GM12878 (cell line): ENCODE measurements around the gene METTL16. TPM values are rescaled to one million over a fixed set of nuclear protein-coding genes. Genes with fewer than 3 reads are reported as not detected.

Source experiments
- ATAC-seq: fragments of 200-7000 bp; cut with Tn5 transposase; 3 replicates; pipeline ENCODE4 v1.9.1; 2020; ENCODE audit warnings: mild to moderate bottlenecking, moderate library complexity
- BruUV-seq: library from RNA; stranded (reverse); fragments of 400-500 nt; replicated peaks from 2 replicates; lab custom pipeline; 2021; lab: Mats Ljungman, UMichigan
- CTCF ChIA-PET: fragments of 300-600 bp; sonication (Branson Sonifier 250); formaldehyde crosslinking; extraction: SDS; loops from one replicate; lab custom pipeline; 2021; ENCODE audit warnings: inconsistent platforms; lab: Yijun Ruan, JAX
- POLR2A ChIA-PET: fragments of 350-600 bp; formaldehyde crosslinking; extraction: SDS; loops from one replicate; lab custom pipeline; 2021; ENCODE audit warnings: inconsistent platforms; lab: Charles Lee
- RAD21 ChIA-PET: fragments of 300-600 bp; sonication (Branson Sonifier 250); formaldehyde crosslinking; loops from one replicate; lab custom pipeline; 2023; ENCODE audit warnings: antibody characterized with exemption; ENCODE audit not compliant: unreplicated experiment; lab: Charles Lee
- SMC1A ChIA-PET: fragments of 300-600 bp; sonication (Branson Sonifier 250); formaldehyde crosslinking; loops from one replicate; lab custom pipeline; 2023; ENCODE audit not compliant: unreplicated experiment, uncharacterized antibody; lab: Charles Lee
- DNase-seq: peaks from one replicate; pipeline ENCODE4 v3.0.0-alpha.2; 2011; ENCODE audit warnings: low read depth, low spot score
- FAIRE-seq: peaks from 3 replicates; lab custom pipeline; 2011; peaks lifted over from hg19 to GRCh38; lab: Jason Lieb, UNC
- H2AFZ ChIP-seq: 2 replicates; pipeline ENCODE4 v1.6.0; 2011; ENCODE audit warnings: low read depth, low read length, control low read depth; ENCODE audit not compliant: control insufficient read depth
- H3K27ac ChIP-seq: 2 replicates; pipeline ENCODE4 v1.5.1; 2011; ENCODE audit warnings: control low read depth; ENCODE audit not compliant: control insufficient read depth, insufficient read depth
- H3K27me3 ChIP-seq, 2 experiments: replicated peaks in 1 of 2; 2 replicates each; pipeline versions ENCODE4 v1.6.0 to v1.6.1; 2011; ENCODE audit warnings: low read length in 1 of 2; ENCODE audit not compliant: control insufficient read depth in 2 of 2, insufficient read depth in 2 of 2
- H3K36me3 ChIP-seq, 2 experiments: 2 replicates each; pipeline ENCODE4 v1.5.1; 2011; ENCODE audit warnings: low read length in 1 of 2; ENCODE audit not compliant: control insufficient read depth in 2 of 2, insufficient read depth in 2 of 2
- H3K4me1 ChIP-seq: 2 replicates; pipeline ENCODE4 v1.6.1; 2011; ENCODE audit warnings: mild to moderate bottlenecking, low read length, moderate library complexity, mixed read lengths; ENCODE audit not compliant: control insufficient read depth, insufficient read depth
- H3K4me2 ChIP-seq: 2 replicates; pipeline ENCODE4 v1.6.0; 2011; ENCODE audit warnings: control low read depth; ENCODE audit not compliant: control insufficient read depth, insufficient read depth
- H3K4me3 ChIP-seq: fragments of 200-600 bp; sonication (generic); 2 replicates; pipeline ENCODE4 v1.5.1; 2016
- H3K79me2 ChIP-seq: 2 replicates; pipeline ENCODE4 v1.6.0; 2011; ENCODE audit warnings: low read length; ENCODE audit not compliant: control insufficient read depth, insufficient read depth
- H3K9ac ChIP-seq: 2 replicates; pipeline ENCODE4 v1.8.0; 2011; ENCODE audit warnings: low read length, control low read depth, mixed read lengths; ENCODE audit not compliant: control insufficient read depth, insufficient read depth
- H3K9me3 ChIP-seq: replicated peaks from 3 replicates; pipeline ENCODE4 v1.5.1; 2011; ENCODE audit warnings: mild to moderate bottlenecking, low read length; ENCODE audit not compliant: control insufficient read depth, insufficient read depth
- H4K20me1 ChIP-seq: 2 replicates; pipeline ENCODE4 v1.6.0; 2011; ENCODE audit not compliant: control insufficient read depth, insufficient read depth
- CREB1 ChIP-seq: IDR thresholded peaks from 2 replicates; pipeline ENCODE4 v1.6.1; 2012; ENCODE audit warnings: low read depth, mild to moderate bottlenecking, inconsistent platforms
- EP300 ChIP-seq, 2 experiments: fragments of 150-350 bp in 1 of 2; IDR thresholded peaks; 2 replicates each; pipeline ENCODE4 v1.6.1; 2011 to 2012; ENCODE audit warnings: low read depth in 2 of 2, low read length in 2 of 2, borderline replicate concordance in 1 of 2, improper control_type of control experiment in 1 of 2, inconsistent platforms in 1 of 2; ENCODE audit not compliant: control insufficient read depth in 1 of 2
- FOXM1 ChIP-seq: IDR thresholded peaks from 2 replicates; pipeline ENCODE4 v1.6.1; 2012; ENCODE audit warnings: low read depth, mild to moderate bottlenecking, inconsistent platforms, low read length, moderate library complexity
- GATAD2B ChIP-seq: fragments of 450-650 bp; conservative IDR thresholded peaks from 2 replicates; pipeline ENCODE4 v1.6.1; 2017; ENCODE audit warnings: low read depth, mild to moderate bottlenecking, moderate library complexity
- HDAC2 ChIP-seq: fragments of 200-600 bp; sonication (generic); IDR thresholded peaks from 2 replicates; pipeline ENCODE4 v1.6.1; 2017
- KLF5 ChIP-seq: fragments of 450-650 bp; IDR thresholded peaks from 2 replicates; pipeline ENCODE4 v1.6.1; 2014; ENCODE audit warnings: mild to moderate bottlenecking; ENCODE audit not compliant: partially characterized antibody
- LARP7 ChIP-seq: fragments of 450-650 bp; IDR thresholded peaks from 2 replicates; pipeline ENCODE4 v1.6.1; 2017; ENCODE audit warnings: mild to moderate bottlenecking
- MAX ChIP-seq: IDR thresholded peaks from 2 replicates; pipeline ENCODE4 v1.6.1; 2012; ENCODE audit warnings: low read depth, low read length, improper control_type of control experiment
- MEF2B ChIP-seq: fragments of 450-650 bp; IDR thresholded peaks from 2 replicates; pipeline ENCODE4 v1.6.1; 2018; ENCODE audit warnings: mild to moderate bottlenecking, moderate library complexity; ENCODE audit not compliant: partially characterized antibody, poor library complexity, severe bottlenecking
- SMAD1 ChIP-seq: fragments of 450-650 bp; IDR thresholded peaks from 2 replicates; pipeline ENCODE4 v1.6.1; 2018; ENCODE audit warnings: mild to moderate bottlenecking, low read depth; ENCODE audit not compliant: partially characterized antibody
- SUPT20H ChIP-seq: IDR thresholded peaks from 2 replicates; pipeline ENCODE4 v1.6.1; 2011; ENCODE audit warnings: low read depth, mild to moderate bottlenecking, low read length, moderate library complexity, borderline replicate concordance; ENCODE audit not compliant: control insufficient read depth
- TCF7 ChIP-seq: IDR thresholded peaks from 2 replicates; pipeline ENCODE4 v1.6.1; 2014; ENCODE audit warnings: antibody characterized with exemption, borderline replicate concordance
- ZBTB11 ChIP-seq: fragments of 450-650 bp; formaldehyde crosslinking; IDR thresholded peaks from 2 replicates; pipeline ENCODE4 v1.5.0; 2022; ENCODE audit warnings: mild to moderate bottlenecking, missing genetic modification characterization
- WGBS: methylation state at CpG from one replicate; pipeline ENCODE4 v1.1.6; 2016; ENCODE audit warnings: low lambda C conversion rate; ENCODE audit not compliant: insufficient replicate concordance, insufficient coverage; ENCODE audit errors: missing lambda C conversion rate; 5-methylcytosine and 5-hydroxymethylcytosine counted together
- in situ Hi-C: fragments of 300-500 bp; cut with MboI; formaldehyde crosslinking; loops from 9 replicates; pipeline ENCODE4 v1.14.3; 2018; ENCODE audit warnings: mixed read lengths
- intact Hi-C: fragments of 100-400 bp; cut with micrococcal nuclease; formaldehyde crosslinking; loops from one replicate; pipeline ENCODE4 v1.14.2; 2022; ENCODE audit not compliant: unreplicated experiment
- polyA plus RNA-seq, 11 experiments: library from polyadenylated mRNA; depleted of rRNA in 4 of 11; unstranded in 6 of 11; stranded (reverse) in 5 of 11; fragments of >200 nt; fragmentation: Nextera tagmentation in 4 of 11; fragmentation: Illumina TruSeq in 1 of 11; extraction: Ambion mirVana in 4 of 11; extraction: Trizol in 1 of 11; gene quantifications; 1 replicate in 1 of 11; 2 replicates in 10 of 11; pipeline versions ENCODE4 v1.2.1 to v1.2.3, GENCODE V29; 2011 to 2016; ENCODE audit warnings: inconsistent platforms in 2 of 11, missing spikeins in 2 of 11, low read depth in 1 of 11
- total RNA-seq, 4 experiments: library from RNA; depleted of rRNA in 3 of 4; stranded (reverse); fragments of >200 nt in 3 of 4; fragmentation: Illumina TruSeq in 1 of 4; extraction: Trizol in 1 of 4; gene quantifications; 2 replicates each; pipeline versions ENCODE4 v1.2.1 to v1.2.3, GENCODE V29; 2013 to 2021

Gene METTL16
- total and polyA plus RNA-seq, 10 of the 15 experiments (the other 5 are each of a cell fraction or from before 2014, with no cell fraction given) = 15.6 to 34.3 (median 23.7) TPM

GRCh38 chr17:2390199-2390836 lies 121.4 kb downstream of the METTL16 start:
- BruUV-seq = no TSS peak
- Histone ChIP-seq H4K20me1 (no peaks in the 10 kb centered on the region), H3K9me3 (no peaks in the 10 kb centered on the region), H3K9ac (no peak overlapping the region), H3K27me3 (no peaks in the 10 kb centered on the region), H2AFZ (no peak overlapping the region), H3K4me2 (no peak overlapping the region), H3K36me3 (peaks cover 4 to 7% of the 10 kb centered on the region in 2 experiments; a peak in 2 of 4 replicates), H3K4me3 (no peak overlapping the region), H3K79me2 (no peaks in the 10 kb centered on the region; the same call in 1 of the 2 replicates), H3K4me1 (peaks cover 15% of the 10 kb centered on the region; the same call in 1 of the 2 replicates), H3K27ac (no peak overlapping the region)
- no peak for ATAC-seq
- SMC1A ChIA-PET = interaction anchor here (2.8 kb wide), 1 partner anchor 26 kb away, joined by 16 read pairs; no protein-coding TSS in a partner anchor
- DNase-seq = no peak
- no peak for FAIRE-seq
- RAD21 ChIA-PET = interaction anchor here (3.8 kb wide), 1 partner anchor 7 kb away, joined by 50 read pairs; no protein-coding TSS in a partner anchor
- TF ChIP-seq FOXM1 = no peak
- TF ChIP-seq HDAC2 = no peak
- TF ChIP-seq GATAD2B = no peak
- TF ChIP-seq, all 136 proteins: peak for 0
- CTCF ChIA-PET = interaction anchor here (2.3 to 4.7 kb wide), 3 partner anchors 7 to 27 kb away, joined by 9 to 73 read pairs (median 50); no protein-coding TSS in a partner anchor
- in situ Hi-C loops = no loop called here
- 89% methylated on average over 12 of the region's 12 CpGs for WGBS
- intact Hi-C loops = no loop called here
- POLR2A ChIA-PET = no interaction called here

- FAIRE-seq (no peak), ATAC-seq (no peak), DNase-seq (no peak)
- ChIA-PET SMC1A (no interaction called here), RAD21 (no interaction called here), POLR2A (no interaction called here), CTCF (interaction anchor here (12.3 kb wide), 1 partner anchor 26 kb away, joined by 597 read pairs; no protein-coding TSS in a partner anchor)
- H3K79me2 ChIP-seq = no peaks in the 10 kb centered on the region; the same call in 1 of the 2 replicates
- H3K9ac ChIP-seq = no peak overlapping the region
- H3K4me2 ChIP-seq = no peak overlapping the region
- H3K4me3 ChIP-seq = no peak overlapping the region
- in situ Hi-C loops = no loop called here
- intact Hi-C loops = no loop called here
- H3K4me1 ChIP-seq = peaks cover 9% of the 10 kb centered on the region; the same call in 1 of the 2 replicates
- H2AFZ ChIP-seq = no peak overlapping the region
- H3K36me3 ChIP-seq = peaks cover 4 to 7% of the 10 kb centered on the region in 2 experiments; a peak in 2 of 4 replicates
- H4K20me1 ChIP-seq = no peaks in the 10 kb centered on the region
- no peaks in the 10 kb centered on the region for H3K9me3 ChIP-seq
- no TSS peak for BruUV-seq
- 97% methylated on average over 15 of the region's 15 CpGs for WGBS
- H3K27me3 ChIP-seq = no peaks in the 10 kb centered on the region
- H3K27ac ChIP-seq = no peak overlapping the region
- no peak for TF ChIP-seq EP300 (IDR thresholded peaks at IDR 0.05; ENCODE audit: borderline replicate concordance in 1 of 2, control insufficient read depth in 1 of 2, low read depth in 2 of 2, low read length in 2 of 2)
- TF ChIP-seq GATAD2B = no peak
- no peak for TF ChIP-seq TCF7
- TF ChIP-seq KLF5 = no peak
- TF ChIP-seq MEF2B = no peak
- no peak for TF ChIP-seq SMAD1
- no peak for TF ChIP-seq CREB1
- TF ChIP-seq SUPT20H = no peak
- no peak for TF ChIP-seq ZBTB11 (CRISPR knock-in tag)
- TF ChIP-seq LARP7 = no peak
- TF ChIP-seq MAX = no peak
Observed at GRCh38 chr17:2388683-2389055, 123.0 kb downstream of the METTL16 start.
